ENCODE data around the gene CFAP299.
"Not testable (repeated sequence)": the region's sequence is repeated elsewhere in the genome, so short reads cannot be mapped to it uniquely, and the experiment has no call there.

DNA sequence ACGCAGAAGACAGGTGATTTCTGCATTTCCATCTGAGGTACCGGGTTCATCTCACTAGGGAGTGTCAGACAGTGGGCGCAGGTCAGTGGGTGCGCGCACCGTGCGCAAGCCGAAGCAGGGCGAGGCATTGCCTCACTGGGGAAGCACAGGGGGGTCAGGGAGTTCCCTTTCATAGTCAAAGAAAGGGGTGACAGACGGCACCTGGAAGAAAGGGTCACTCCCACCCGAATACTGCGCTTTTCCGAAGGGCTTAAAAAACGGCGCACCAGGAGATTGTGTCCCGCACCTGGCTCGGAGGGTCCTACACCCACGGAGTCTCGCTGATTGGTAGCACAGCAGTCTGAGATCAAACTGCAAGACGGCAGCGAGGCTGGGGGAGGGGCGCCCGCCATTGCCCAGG lies 352.2 kb downstream of the CFAP299 start:
- TF ChIP-seq, protein P1, sequence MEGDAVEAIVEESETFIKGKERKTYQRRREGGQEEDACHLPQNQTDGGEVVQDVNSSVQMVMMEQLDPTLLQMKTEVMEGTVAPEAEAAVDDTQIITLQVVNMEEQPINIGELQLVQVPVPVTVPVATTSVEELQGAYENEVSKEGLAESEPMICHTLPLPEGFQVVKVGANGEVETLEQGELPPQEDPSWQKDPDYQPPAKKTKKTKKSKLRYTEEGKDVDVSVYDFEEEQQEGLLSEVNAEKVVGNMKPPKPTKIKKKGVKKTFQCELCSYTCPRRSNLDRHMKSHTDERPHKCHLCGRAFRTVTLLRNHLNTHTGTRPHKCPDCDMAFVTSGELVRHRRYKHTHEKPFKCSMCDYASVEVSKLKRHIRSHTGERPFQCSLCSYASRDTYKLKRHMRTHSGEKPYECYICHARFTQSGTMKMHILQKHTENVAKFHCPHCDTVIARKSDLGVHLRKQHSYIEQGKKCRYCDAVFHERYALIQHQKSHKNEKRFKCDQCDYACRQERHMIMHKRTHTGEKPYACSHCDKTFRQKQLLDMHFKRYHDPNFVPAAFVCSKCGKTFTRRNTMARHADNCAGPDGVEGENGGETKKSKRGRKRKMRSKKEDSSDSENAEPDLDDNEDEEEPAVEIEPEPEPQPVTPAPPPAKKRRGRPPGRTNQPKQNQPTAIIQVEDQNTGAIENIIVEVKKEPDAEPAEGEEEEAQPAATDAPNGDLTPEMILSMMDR (IDR thresholded peaks at IDR 0.05), result not testable (repeated sequence)
- not testable (repeated sequence) for TF ChIP-seq POLR2A (IDR thresholded peaks at IDR 0.05)

All from right lobe of liver (tissue), 4 donors.